HG03442 (cell line): ENCODE measurements around the gene BLOC1S1.

Source experiments
- ATAC-seq: cut with Tn5 transposase; IDR thresholded peaks from one replicate; pipeline ENCODE4 v1.9.1; 2021; ENCODE audit warnings: mild to moderate bottlenecking, moderate library complexity; ENCODE audit not compliant: unreplicated experiment

The BLOC1S1 gene

GRCh38 chr12:55694188-55694515 is 21.7 kb upstream of the BLOC1S1 start:
- no peak for ATAC-seq

GRCh38 chr12:55694651-55695050 is 21.2 kb upstream of the BLOC1S1 start:
- ATAC-seq, result no peak

- ATAC-seq, result no peak
Observed at GRCh38 chr12:55695349-55695748, 20.5 kb upstream of the BLOC1S1 start.

- no peak for ATAC-seq
Observed at GRCh38 chr12:55696141-55696540, 19.7 kb upstream of the BLOC1S1 start.

GRCh38 chr12:55696796-55697462 is 18.9 kb upstream of the BLOC1S1 start:
- ATAC-seq, result no peak

GRCh38 chr12:55697686-55698085 is 18.2 kb upstream of the BLOC1S1 start:
- ATAC-seq, result no peak

GRCh38 chr12:55698241-55698955 is 17.4 kb upstream of the BLOC1S1 start:
- ATAC-seq, result no peak

GRCh38 chr12:55698965-55699364 is 16.9 kb upstream of the BLOC1S1 start:
- ATAC-seq, result no peak

- ATAC-seq, result no peak
Observed at GRCh38 chr12:55699471-55700055, 16.3 kb upstream of the BLOC1S1 start.

- ATAC-seq, result no peak
Observed at GRCh38 chr12:55700255-55701018, 15.4 kb upstream of the BLOC1S1 start.

- ATAC-seq, result no peak
Observed at GRCh38 chr12:55702861-55703260, 13.0 kb upstream of the BLOC1S1 start.

GRCh38 chr12:55703288-55703687 is 12.6 kb upstream of the BLOC1S1 start:
- ATAC-seq, result no peak

- no peak for ATAC-seq
Observed at GRCh38 chr12:55703901-55704761, 11.7 kb upstream of the BLOC1S1 start.

GRCh38 chr12:55704824-55705718 is 10.8 kb upstream of the BLOC1S1 start:
- no peak for ATAC-seq

- no peak for ATAC-seq
Observed at GRCh38 chr12:55705782-55706402, 10.0 kb upstream of the BLOC1S1 start.

- no peak for ATAC-seq
Observed at GRCh38 chr12:55706568-55707218, 9.2 kb upstream of the BLOC1S1 start.

- peak; percentile 12 for ATAC-seq
Observed at GRCh38 chr12:55707219-55707671, 8.6 kb upstream of the BLOC1S1 start.

GRCh38 chr12:55707841-55708694 is 7.8 kb upstream of the BLOC1S1 start, which contains the start of gene ITGA7:
Gene ITGA7 (minus strand): TSS chr12:55707904. CDS start chr12:55707682, 222 bp downstream.
- ATAC-seq, result peak; percentile 56
